Neural progenitor cell (in vitro differentiated cells): ENCODE data around the gene NDUFAF5. TPM values are rescaled to one million over a fixed set of nuclear protein-coding genes. Genes with fewer than 3 reads are reported as not detected.

Experiments used
- DNase-seq: peaks from one replicate; pipeline ENCODE4 v3.0.0-alpha.2; 2016; ENCODE audit warnings: low spot score
- H2AFZ ChIP-seq: fragments of 200-600 bp; sonication (generic); replicated peaks from 2 replicates; pipeline ENCODE4 v1.6.1; 2016; ENCODE audit warnings: antibody characterized with exemption
- H3F3A ChIP-seq: fragments of 200-600 bp; sonication (generic); 2 replicates; pipeline ENCODE4 v1.6.1; 2016; ENCODE audit warnings: antibody characterized with exemption, low read depth
- H3K27ac ChIP-seq: fragments of 200-600 bp; sonication (generic); 2 replicates; pipeline ENCODE4 v1.5.1; 2016; ENCODE audit warnings: mild to moderate bottlenecking
- H3K27me3 ChIP-seq: fragments of 200-600 bp; sonication (generic); 2 replicates; pipeline ENCODE4 v1.6.1; 2016; ENCODE audit warnings: mild to moderate bottlenecking, moderate library complexity
- H3K36me3 ChIP-seq: fragments of 200-600 bp; sonication (generic); 2 replicates; pipeline ENCODE4 v1.5.1; 2016
- H3K4me1 ChIP-seq: fragments of 200-600 bp; sonication (generic); 2 replicates; pipeline ENCODE4 v1.6.1; 2016; ENCODE audit warnings: mixed run types
- H3K4me2 ChIP-seq: fragments of 200-600 bp; sonication (generic); 2 replicates; pipeline ENCODE4 v1.6.1; 2016
- H3K4me3 ChIP-seq: fragments of 200-600 bp; sonication (generic); 2 replicates; pipeline ENCODE4 v1.5.1; 2016
- H3K79me2 ChIP-seq: fragments of 200-600 bp; sonication (generic); 2 replicates; pipeline ENCODE4 v1.6.1; 2016; ENCODE audit warnings: low read depth
- H3K9ac ChIP-seq: fragments of 200-600 bp; sonication (generic); 2 replicates; pipeline ENCODE4 v1.6.1; 2016
- H3K9me3 ChIP-seq: fragments of 200-600 bp; sonication (generic); 2 replicates; pipeline ENCODE4 v1.5.1; 2016; ENCODE audit warnings: low read depth
- H4K20me1 ChIP-seq: fragments of 200-600 bp; sonication (generic); 2 replicates; pipeline ENCODE4 v1.6.1; 2016; ENCODE audit warnings: low read depth
- H3K27ac Mint-ChIP-seq: 3 replicates; pipeline ENCODE4 v1.8.0; 2021; ENCODE audit warnings: mixed read lengths
- H3K27me3 Mint-ChIP-seq: 2 replicates; pipeline ENCODE4 v1.8.0; 2022; ENCODE audit warnings: low read depth, mild to moderate bottlenecking, inconsistent platforms, moderate library complexity, mixed read lengths; ENCODE audit not compliant: insufficient read depth
- H3K36me3 Mint-ChIP-seq: 3 replicates; pipeline ENCODE4 v1.8.0; 2021; ENCODE audit warnings: mixed read lengths
- H3K4me1 Mint-ChIP-seq: 3 replicates; pipeline ENCODE4 v1.8.0; 2021; ENCODE audit warnings: mixed read lengths
- H3K4me3 Mint-ChIP-seq: 3 replicates; pipeline ENCODE4 v1.8.0; 2021; ENCODE audit warnings: mild to moderate bottlenecking, moderate library complexity, mixed read lengths
- H3K9me3 Mint-ChIP-seq: 3 replicates; pipeline ENCODE4 v1.8.0; 2020; ENCODE audit warnings: mixed read lengths
- CTCF ChIP-seq: fragments of 200-600 bp; sonication (generic); IDR thresholded peaks from 2 replicates; pipeline ENCODE4 v1.5.1; 2017; ENCODE audit warnings: antibody characterized with exemption, mild to moderate bottlenecking
- EZH2 ChIP-seq: fragments of 200-600 bp; sonication (generic); IDR thresholded peaks from 2 replicates; pipeline ENCODE4 v1.6.1; 2017; ENCODE audit warnings: antibody characterized with exemption, mild to moderate bottlenecking, moderate library complexity
- EZH2phosphoT487 ChIP-seq: fragments of 200-600 bp; sonication (generic); IDR thresholded peaks from 2 replicates; pipeline ENCODE4 v1.6.1; 2017; ENCODE audit warnings: antibody characterized with exemption
- total RNA-seq: library from RNA; depleted of rRNA; stranded (reverse); fragments of >200 nt; gene quantifications from 2 replicates; pipeline ENCODE4 v1.2.3, GENCODE V29; 2015; ENCODE audit warnings: low replicate concordance

NDUFAF5 gene
- total RNA-seq, 1 donor from 2014 or later, result 16.9 TPM

- no peaks in the 10 kb centered on the region for H3K4me1 ChIP-seq
- H3K79me2 ChIP-seq, result peaks cover 6% of the 10 kb centered on the region
- peaks cover 4% of the 10 kb centered on the region for H3K27me3 Mint-ChIP-seq
- H3K27ac ChIP-seq, result no peak overlapping the region
- no peak overlapping the region for H3K4me3 Mint-ChIP-seq
- H2AFZ ChIP-seq, result no peak overlapping the region
- H3K27ac Mint-ChIP-seq, result no peak overlapping the region
- no peak overlapping the region for H3K9ac ChIP-seq
- H3K4me2 ChIP-seq, result no peak overlapping the region
- no peaks in the 10 kb centered on the region for H3K9me3 Mint-ChIP-seq
- no peaks in the 10 kb centered on the region for H3F3A ChIP-seq
- TF ChIP-seq EZH2phosphoT487 (no peak), EZH2 (no peak), CTCF (no peak)
- DNase-seq, result no peak
- no peaks in the 10 kb centered on the region for H3K9me3 ChIP-seq
- peaks cover 5% of the 10 kb centered on the region for H3K36me3 ChIP-seq
- peaks cover 11% of the 10 kb centered on the region for H3K36me3 Mint-ChIP-seq
- H3K4me3 ChIP-seq, result no peak overlapping the region
- peaks cover 4% of the 10 kb centered on the region for H4K20me1 ChIP-seq
- H3K27me3 ChIP-seq, result no peaks in the 10 kb centered on the region
- H3K4me1 Mint-ChIP-seq, result no peaks in the 10 kb centered on the region
Measured at GRCh38 chr20:13793001-13793400, 8.2 kb downstream of the NDUFAF5 start.

GRCh38 chr20:13794667-13795066 is 9.8 kb downstream of the NDUFAF5 start:
- no peak for TF ChIP-seq EZH2phosphoT487
- TF ChIP-seq EZH2, result no peak
- no peak for TF ChIP-seq CTCF
- no peaks in the 10 kb centered on the region for H3K9me3 Mint-ChIP-seq
- H3K4me3 ChIP-seq, result no peak overlapping the region
- H2AFZ ChIP-seq, result no peak overlapping the region
- no peaks in the 10 kb centered on the region for H3K9me3 ChIP-seq
- H3K4me1 ChIP-seq, result no peaks in the 10 kb centered on the region
- H3F3A ChIP-seq, result no peaks in the 10 kb centered on the region
- no peak overlapping the region for H3K27ac Mint-ChIP-seq
- peaks cover 4% of the 10 kb centered on the region for H4K20me1 ChIP-seq
- H3K36me3 ChIP-seq, result peaks cover 5% of the 10 kb centered on the region
- H3K79me2 ChIP-seq, result no peaks in the 10 kb centered on the region
- peaks cover 15% of the 10 kb centered on the region for H3K36me3 Mint-ChIP-seq
- no peak overlapping the region for H3K27ac ChIP-seq
- H3K9ac ChIP-seq, result no peak overlapping the region
- H3K27me3 ChIP-seq, result no peaks in the 10 kb centered on the region
- H3K4me1 Mint-ChIP-seq, result no peaks in the 10 kb centered on the region
- H3K4me2 ChIP-seq, result no peak overlapping the region
- peaks cover 2% of the 10 kb centered on the region for H3K27me3 Mint-ChIP-seq
- DNase-seq, result no peak
- H3K4me3 Mint-ChIP-seq, result no peak overlapping the region

- peaks cover 5% of the 10 kb centered on the region for H3K36me3 ChIP-seq
- peaks cover 25% of the 10 kb centered on the region for H3K36me3 Mint-ChIP-seq
Measured at GRCh38 chr20:13799040-13799439, 14.2 kb downstream of the NDUFAF5 start.

More at GRCh38 chr20:13799040-13799439, 14.2 kb downstream of the NDUFAF5 start:
- Mint-ChIP-seq H3K27ac (peak overlapping the region; percentile 5), H3K4me3 (no peak overlapping the region), H3K4me1 (no peaks in the 10 kb centered on the region), H3K27me3 (no peaks in the 10 kb centered on the region), H3K9me3 (no peaks in the 10 kb centered on the region)
- TF ChIP-seq EZH2, result no peak
- TF ChIP-seq CTCF, result no peak
- no peak for TF ChIP-seq EZH2phosphoT487
- H3K9me3 ChIP-seq, result no peaks in the 10 kb centered on the region
- H3K4me3 ChIP-seq, result no peak overlapping the region
- no peak overlapping the region for H3K4me2 ChIP-seq
- no peak for DNase-seq
- no peaks in the 10 kb centered on the region for H3K4me1 ChIP-seq
- H4K20me1 ChIP-seq, result no peaks in the 10 kb centered on the region
- no peak overlapping the region for H3K27ac ChIP-seq
- no peak overlapping the region for H2AFZ ChIP-seq
- no peaks in the 10 kb centered on the region for H3K27me3 ChIP-seq
- no peaks in the 10 kb centered on the region for H3K79me2 ChIP-seq
- no peaks in the 10 kb centered on the region for H3F3A ChIP-seq
- H3K9ac ChIP-seq, result no peak overlapping the region
